Mucosa of descending colon (tissue), 3 donors: ENCODE data around the gene NSUN3. TPM values are rescaled to one million over a fixed set of nuclear protein-coding genes. Genes with fewer than 3 reads are reported as not detected.

ENCODE experiments used
- ATAC-seq: fragments of 200-7000 bp; cut with Tn5 transposase; one replicate; pipeline ENCODE4 v1.9.1; 2020; ENCODE audit warnings: mild to moderate bottlenecking, moderate library complexity
- DNase-seq, 3 donors: peaks; one replicate each; pipeline ENCODE4 v3.0.0-alpha.2; 2020
- H3K36me3 ChIP-seq: fragments of 200-600 bp; one replicate; pipeline ENCODE4 v1.8.0; 2021; ENCODE audit warnings: low read depth, mild to moderate bottlenecking
- H3K4me1 ChIP-seq: fragments of 200-600 bp; one replicate; pipeline ENCODE4 v1.8.0; 2021; ENCODE audit warnings: low read depth, mild to moderate bottlenecking
- H3K4me3 ChIP-seq: fragments of 200-600 bp; one replicate; pipeline ENCODE4 v1.8.0; 2021; ENCODE audit warnings: mild to moderate bottlenecking
- H3K9me3 ChIP-seq: fragments of 200-600 bp; one replicate; pipeline ENCODE4 v1.8.0; 2021; ENCODE audit warnings: mild to moderate bottlenecking
- CTCF ChIP-seq: fragments of 200-600 bp; IDR thresholded peaks from one replicate; pipeline ENCODE4 v1.8.0; 2022; ENCODE audit warnings: antibody characterized with exemption, mild to moderate bottlenecking
- intact Hi-C, 2 donors: fragments of 100-400 bp; cut with DNase I in 1 of 2; cut with micrococcal nuclease in 1 of 2; formaldehyde crosslinking; loops; one replicate each; pipeline versions ENCODE4 v1.11.0 to v1.11.1; 2022; cut with DNase I, micrococcal nuclease
- total RNA-seq, 3 donors: library from RNA; stranded (reverse); fragmentation: NEBNext Ultra II Directional in 2 of 3; extraction: Animal tissue kit (Norgen Biotek cat#: 25700) in 2 of 3; gene quantifications; one replicate each; pipeline versions ENCODE4 v1.2.1 to v1.2.4, GENCODE V29; 2021 to 2023
- donor health status: DM: no; HTN: no; CAD: no; lungs with moderate emphysema.
- donor health status: DM: no; HTN: no; CAD: no.
- donor health status: DM: no; HTN: yes; CAD: no.

NSUN3 gene
- total RNA-seq, 3 donors from 2014 or later: 18.6 to 33.9 (median 23.0) TPM

GRCh38 chr3:94176988-94177745 is 114.3 kb downstream of the NSUN3 start:
- intact Hi-C loops: no loop called here
- ATAC-seq: no peak

More at GRCh38 chr3:94176988-94177745, 114.3 kb downstream of the NSUN3 start:
- Histone ChIP-seq H3K36me3 (no peaks in the 10 kb centered on the region), H3K4me3 (no peak overlapping the region), H3K9me3 (no peaks in the 10 kb centered on the region), H3K4me1 (no peaks in the 10 kb centered on the region)
- TF ChIP-seq CTCF: no peak
- DNase-seq: no peak

Other genes with a start within 250 kb of the NSUN3 start
- 10 to 100 TPM in 2 of 3 donors, 1 to 10 TPM in 1; 6.7 to 30.1 (median 19.7) TPM for gene PROS1, start 89.2 kb upstream of the NSUN3 start, total RNA-seq
- gene ARL13B, start 82.9 kb upstream of the NSUN3 start, total RNA-seq: 1 to 10 TPM; 2.6 to 9.1 (median 4.1) TPM
- 10 to 100 TPM in 2 of 3 donors, 1 to 10 TPM in 1; 7.5 to 20.6 (median 18.9) TPM for gene STX19, start 34.5 kb upstream of the NSUN3 start, total RNA-seq
- 1 to 10 TPM; 5.4 to 9.1 (median 6.2) TPM for gene DHFR2, start 145 bp upstream of the NSUN3 start, total RNA-seq